SK-N-SH treated with all-trans-retinoic acid at 6 μM for 48 hours (cell line): ENCODE results near the gene ERC1.

Experiments
- ATAC-seq: fragments of 200-7000 bp; cut with Tn5 transposase; 3 replicates; pipeline ENCODE4 v1.9.1; 2020; ENCODE audit warnings: mild to moderate bottlenecking, moderate library complexity
- ARNTL ChIP-seq: fragments of 450-650 bp; formaldehyde crosslinking; IDR thresholded peaks from 2 replicates; pipeline ENCODE4 v1.5.0; 2020; ENCODE audit warnings: low read depth, mild to moderate bottlenecking, moderate library complexity, borderline replicate concordance
- BACH2 ChIP-seq: fragments of 250-450 bp; sonication (Bioruptor Pico); IDR thresholded peaks from 2 replicates; pipeline ENCODE4 v1.9.0; 2021; ENCODE audit warnings: mild to moderate bottlenecking, borderline replicate concordance
- CREB5 ChIP-seq: fragments of 250-450 bp; sonication (Bioruptor Pico); IDR thresholded peaks from 2 replicates; pipeline ENCODE4 v1.5.1; 2020; ENCODE audit warnings: low read depth, mild to moderate bottlenecking, moderate library complexity
- CSRNP3 ChIP-seq: fragments of 250-450 bp; sonication (Bioruptor Pico); IDR thresholded peaks from 2 replicates; pipeline ENCODE4 v1.5.1; 2021; ENCODE audit warnings: mild to moderate bottlenecking, moderate library complexity
- ESRRG ChIP-seq: fragments of 250-450 bp; sonication (Bioruptor Pico); IDR thresholded peaks from 2 replicates; pipeline ENCODE4 v1.6.1; 2021; ENCODE audit warnings: mild to moderate bottlenecking
- GLIS3 ChIP-seq: fragments of 250-450 bp; sonication (Bioruptor Pico); IDR thresholded peaks from 2 replicates; pipeline ENCODE4 v1.5.0; 2020; ENCODE audit warnings: mild to moderate bottlenecking, moderate library complexity
- ISL1 ChIP-seq: fragments of 250-450 bp; sonication (Bioruptor Pico); IDR thresholded peaks from 2 replicates; pipeline ENCODE4 v2.1.2; 2022; ENCODE audit warnings: mild to moderate bottlenecking, moderate library complexity
- OSR1 ChIP-seq: fragments of 250-450 bp; sonication (Bioruptor Pico); IDR thresholded peaks from 2 replicates; pipeline ENCODE4 v1.8.0; 2022; ENCODE audit warnings: moderate library complexity, mild to moderate bottlenecking, inconsistent platforms
- PATZ1 ChIP-seq: fragments of 250-450 bp; sonication (Bioruptor Pico); IDR thresholded peaks from 2 replicates; pipeline ENCODE4 v1.8.0; 2020; ENCODE audit warnings: mild to moderate bottlenecking, moderate library complexity, borderline replicate concordance
- POU6F1 ChIP-seq: fragments of 250-450 bp; sonication (Bioruptor Pico); IDR thresholded peaks from 2 replicates; pipeline ENCODE4 v1.8.0; 2021; ENCODE audit warnings: low read depth, mild to moderate bottlenecking, moderate library complexity, borderline replicate concordance
- PPARA ChIP-seq: fragments of 250-450 bp; sonication (Bioruptor Pico); IDR thresholded peaks from 2 replicates; pipeline ENCODE4 v1.5.0; 2020; ENCODE audit warnings: mild to moderate bottlenecking, borderline replicate concordance
- RARB ChIP-seq: fragments of 250-450 bp; sonication (Bioruptor Pico); IDR thresholded peaks from 2 replicates; pipeline ENCODE4 v1.8.0; 2021; ENCODE audit warnings: mild to moderate bottlenecking, moderate library complexity
- SNAI2 ChIP-seq: fragments of 250-450 bp; sonication (Bioruptor Pico); IDR thresholded peaks from 2 replicates; pipeline ENCODE4 v1.5.0; 2020; ENCODE audit warnings: mild to moderate bottlenecking, moderate library complexity
- TCF4 ChIP-seq: fragments of 250-450 bp; sonication (Bioruptor Pico); IDR thresholded peaks from 2 replicates; pipeline ENCODE4 v1.8.0; 2021; ENCODE audit warnings: mild to moderate bottlenecking, moderate library complexity, borderline replicate concordance
- TOX ChIP-seq: fragments of 250-450 bp; sonication (Bioruptor Pico); IDR thresholded peaks from 2 replicates; pipeline ENCODE4 v1.8.0; 2021; ENCODE audit warnings: mild to moderate bottlenecking, moderate library complexity, borderline replicate concordance
- ZC3H10 ChIP-seq: fragments of 250-450 bp; sonication (Bioruptor Pico); IDR thresholded peaks from 2 replicates; pipeline ENCODE4 v1.5.1; 2021; ENCODE audit warnings: mild to moderate bottlenecking, moderate library complexity
- ZFP3 ChIP-seq: fragments of 250-450 bp; sonication (Bioruptor Pico); IDR thresholded peaks from 2 replicates; pipeline ENCODE4 v1.5.0; 2020; ENCODE audit warnings: mild to moderate bottlenecking, moderate library complexity
- ZFP30 ChIP-seq: fragments of 450-650 bp; formaldehyde crosslinking; IDR thresholded peaks from 2 replicates; pipeline ENCODE4 v1.5.0; 2022; ENCODE audit warnings: mild to moderate bottlenecking, moderate library complexity
- ZNF565 ChIP-seq: fragments of 450-650 bp; formaldehyde crosslinking; conservative IDR thresholded peaks from 2 replicates; pipeline ENCODE4 v1.5.0; 2020; ENCODE audit warnings: low read depth, mild to moderate bottlenecking, moderate library complexity
- ZNF8 ChIP-seq: fragments of 450-650 bp; formaldehyde crosslinking; IDR thresholded peaks from 2 replicates; pipeline ENCODE4 v1.5.0; 2020; ENCODE audit warnings: mild to moderate bottlenecking, moderate library complexity

The ERC1 gene

GRCh38 chr12:1174659-1175058 lies 183.6 kb downstream of the ERC1 start:
- TF ChIP-seq RARB (no peak), ZFP3 (CRISPR knock-in tag) (no peak), ZNF8 (no peak), SNAI2 (CRISPR knock-in tag) (no peak), OSR1 (CRISPR knock-in tag) (no peak), ZNF565 (CRISPR knock-in tag) (no peak), ESRRG (CRISPR knock-in tag) (no peak), GLIS3 (CRISPR knock-in tag) (no peak), ISL1 (no peak), ZC3H10 (CRISPR knock-in tag) (no peak), CREB5 (CRISPR knock-in tag) (no peak), POU6F1 (CRISPR knock-in tag) (no peak), TOX (no peak), ZFP30 (no peak), ARNTL (CRISPR knock-in tag) (no peak), BACH2 (CRISPR knock-in tag) (no peak), CSRNP3 (CRISPR knock-in tag) (no peak), TCF4 (CRISPR knock-in tag) (no peak), PPARA (no peak)
- ATAC-seq, result no peak

- no peak for TF ChIP-seq ZNF565 (CRISPR knock-in tag)
- no peak for TF ChIP-seq ARNTL (CRISPR knock-in tag)
- no peak for TF ChIP-seq BACH2 (CRISPR knock-in tag)
- no peak for TF ChIP-seq GLIS3 (CRISPR knock-in tag)
- no peak for TF ChIP-seq POU6F1 (CRISPR knock-in tag)
- no peak for TF ChIP-seq CREB5 (CRISPR knock-in tag)
- no peak for TF ChIP-seq RARB
- TF ChIP-seq ZFP30, result no peak
- TF ChIP-seq ZFP3 (CRISPR knock-in tag), result no peak
- TF ChIP-seq SNAI2 (CRISPR knock-in tag), result no peak
- no peak for TF ChIP-seq ZNF8
- no peak for TF ChIP-seq ESRRG (CRISPR knock-in tag)
- TF ChIP-seq, all 23 proteins: peak for 0
- ATAC-seq, result no peak
These were observed 185.2 kb downstream of the ERC1 start for GRCh38 chr12:1176191-1176590.

GRCh38 chr12:1179128-1179527 lies 188.1 kb downstream of the ERC1 start:
- ATAC-seq, result no peak
- TF ChIP-seq ISL1, result no peak
- TF ChIP-seq ESRRG (CRISPR knock-in tag), result no peak
- no peak for TF ChIP-seq TCF4 (CRISPR knock-in tag)
- TF ChIP-seq ZC3H10 (CRISPR knock-in tag), result no peak
- TF ChIP-seq PATZ1, result no peak
- no peak for TF ChIP-seq ZFP3 (CRISPR knock-in tag)
- no peak for TF ChIP-seq ZFP30
- TF ChIP-seq OSR1 (CRISPR knock-in tag), result no peak
- no peak for TF ChIP-seq CREB5 (CRISPR knock-in tag)
